ENCODE results near the gene CYBA. TPM values are rescaled to one million over a fixed set of nuclear protein-coding genes. Genes with fewer than 3 reads are reported as not detected.

CYBA gene
- total RNA-seq, 2 donors from 2014 or later: 169 to 295 TPM

DNA sequence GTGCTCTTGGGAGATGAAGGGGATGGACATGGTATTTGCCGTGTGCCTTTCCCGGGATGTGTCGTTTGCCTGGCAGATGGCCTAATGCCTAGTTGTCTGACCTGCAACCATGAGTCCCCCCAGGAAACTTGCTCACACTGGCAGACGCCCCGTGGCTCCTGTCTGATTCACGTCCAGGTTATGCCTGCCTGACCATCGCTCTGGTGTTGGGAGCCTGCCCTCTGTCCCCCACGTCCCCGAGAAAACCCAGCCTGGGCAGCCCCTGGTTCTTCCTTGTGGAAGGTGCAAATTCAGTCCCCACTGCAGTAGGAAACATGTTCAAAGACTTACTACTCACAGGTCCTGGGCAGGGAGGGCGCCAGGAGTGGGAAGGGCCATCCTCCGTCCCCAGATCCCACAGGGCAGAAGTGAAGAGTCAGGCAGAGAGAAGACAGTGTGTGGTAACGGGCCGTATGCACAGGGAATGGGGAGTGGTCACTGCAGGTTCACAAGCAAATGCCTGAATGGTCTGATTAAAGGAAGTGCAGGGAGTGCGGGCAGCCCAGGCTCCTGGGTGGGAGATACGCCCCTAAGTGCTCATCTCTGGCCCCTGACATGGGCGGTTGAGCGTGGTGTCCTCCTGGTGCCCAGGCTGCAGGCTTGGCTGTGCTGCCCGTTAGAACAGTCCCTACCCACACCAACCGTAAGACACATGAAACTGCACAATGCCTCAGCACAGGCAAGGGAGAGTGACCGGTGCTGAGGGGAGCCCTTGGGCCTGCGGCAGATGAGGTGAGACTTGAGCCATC lies 39.7 kb upstream of the CYBA start:
- Histone ChIP-seq H3K4me3 (no peak overlapping the region), H3K36me3 (no peaks in the 10 kb centered on the region), H3K27me3 (replicated peaks; ENCODE audit: insufficient read depth) (no peaks in the 10 kb centered on the region), H3K27ac (no peak overlapping the region), H3K9me3 (no peaks in the 10 kb centered on the region), H3K4me1 (ENCODE audit: control insufficient read depth in 1 of 2, low read depth in 2 of 2) (peaks cover 4 to 12% of the 10 kb centered on the region in 2 donors)
- ATAC-seq (ENCODE audit: insufficient number of reproducible peaks, low FRiP score, low read depth): no peak
- TF ChIP-seq, protein P1, sequence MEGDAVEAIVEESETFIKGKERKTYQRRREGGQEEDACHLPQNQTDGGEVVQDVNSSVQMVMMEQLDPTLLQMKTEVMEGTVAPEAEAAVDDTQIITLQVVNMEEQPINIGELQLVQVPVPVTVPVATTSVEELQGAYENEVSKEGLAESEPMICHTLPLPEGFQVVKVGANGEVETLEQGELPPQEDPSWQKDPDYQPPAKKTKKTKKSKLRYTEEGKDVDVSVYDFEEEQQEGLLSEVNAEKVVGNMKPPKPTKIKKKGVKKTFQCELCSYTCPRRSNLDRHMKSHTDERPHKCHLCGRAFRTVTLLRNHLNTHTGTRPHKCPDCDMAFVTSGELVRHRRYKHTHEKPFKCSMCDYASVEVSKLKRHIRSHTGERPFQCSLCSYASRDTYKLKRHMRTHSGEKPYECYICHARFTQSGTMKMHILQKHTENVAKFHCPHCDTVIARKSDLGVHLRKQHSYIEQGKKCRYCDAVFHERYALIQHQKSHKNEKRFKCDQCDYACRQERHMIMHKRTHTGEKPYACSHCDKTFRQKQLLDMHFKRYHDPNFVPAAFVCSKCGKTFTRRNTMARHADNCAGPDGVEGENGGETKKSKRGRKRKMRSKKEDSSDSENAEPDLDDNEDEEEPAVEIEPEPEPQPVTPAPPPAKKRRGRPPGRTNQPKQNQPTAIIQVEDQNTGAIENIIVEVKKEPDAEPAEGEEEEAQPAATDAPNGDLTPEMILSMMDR (IDR thresholded peaks at IDR 0.05): no peak
- DNase-seq (ENCODE audit: low spot score): no peak

DNA sequence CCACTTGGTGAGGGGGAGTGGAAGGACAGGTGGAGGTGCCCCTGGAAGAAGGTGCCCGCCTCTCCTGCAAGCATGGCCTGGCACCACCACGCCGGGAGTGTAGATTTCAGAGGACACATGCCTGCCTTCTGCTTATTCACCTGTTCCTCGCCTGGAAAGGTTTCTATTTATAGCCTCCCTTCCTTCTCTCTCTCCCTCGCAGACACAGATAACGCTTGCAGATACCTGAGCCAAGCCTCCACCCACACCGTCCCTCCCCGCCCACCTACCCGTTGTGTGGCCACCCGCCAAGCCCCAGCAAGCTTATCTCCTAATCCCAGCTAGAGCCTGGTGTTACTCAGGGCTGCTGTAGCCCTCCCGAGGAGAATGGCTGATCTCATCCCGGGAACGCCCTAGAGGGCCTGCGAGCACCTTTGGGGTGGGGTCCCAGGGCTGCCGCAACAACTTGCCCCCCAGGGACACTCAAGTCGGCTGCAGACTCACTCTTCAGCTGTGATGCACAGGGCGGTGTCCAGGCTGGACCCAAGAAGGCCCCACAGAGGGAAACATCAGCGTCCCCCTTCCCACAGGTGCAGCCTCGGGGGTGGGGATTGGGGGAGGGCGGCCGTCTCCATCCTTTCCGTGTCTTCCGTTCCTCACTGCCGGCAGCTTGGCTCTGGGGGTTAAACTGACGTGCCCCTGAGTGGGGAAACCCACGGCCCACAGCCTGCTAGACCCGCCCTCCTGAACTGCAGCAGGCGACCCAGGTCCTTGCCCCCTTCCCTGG lies 37.3 kb upstream of the CYBA start:
- no peak for ATAC-seq (ENCODE audit: insufficient number of reproducible peaks, low FRiP score, low read depth)
- TF ChIP-seq, protein P1 (IDR thresholded peaks at IDR 0.05): no peak
- H3K27me3 ChIP-seq (replicated peaks; ENCODE audit: insufficient read depth): no peaks in the 10 kb centered on the region

DNA sequence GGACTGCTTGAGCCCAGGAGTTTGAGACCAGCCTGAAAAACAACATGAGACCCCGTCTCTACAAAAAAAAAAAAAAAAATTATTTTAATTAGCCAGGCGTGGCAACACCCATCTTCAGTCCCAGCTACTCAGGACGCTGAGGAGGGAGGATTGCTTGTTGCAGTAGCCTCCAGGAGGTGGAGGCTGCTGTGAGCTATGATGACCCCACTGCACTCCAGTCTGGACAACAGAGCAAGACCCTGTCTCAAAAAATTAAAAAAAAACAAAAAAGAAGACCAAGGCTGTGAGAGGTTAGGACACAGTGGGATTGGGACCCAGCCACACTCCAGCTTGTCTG lies 36.8 kb upstream of the CYBA start:
- Histone ChIP-seq H3K27me3 (replicated peaks; ENCODE audit: insufficient read depth) (no peaks in the 10 kb centered on the region), H3K9me3 (no peaks in the 10 kb centered on the region), H3K36me3 (no peaks in the 10 kb centered on the region), H3K4me1 (ENCODE audit: control insufficient read depth in 1 of 2, low read depth in 2 of 2) (peaks cover 4 to 12% of the 10 kb centered on the region in 2 donors), H3K4me3 (no peak overlapping the region), H3K27ac (no peak overlapping the region)
- no peak for ATAC-seq (ENCODE audit: insufficient number of reproducible peaks, low FRiP score, low read depth)
- TF ChIP-seq, protein P1 (IDR thresholded peaks at IDR 0.05): no peak
- no peak for DNase-seq (ENCODE audit: low spot score)

More for the DNA sequence above, 37.3 kb upstream of the CYBA start:
- Histone ChIP-seq H3K27ac (no peak overlapping the region), H3K9me3 (no peaks in the 10 kb centered on the region), H3K36me3 (no peaks in the 10 kb centered on the region), H3K4me3 (no peak overlapping the region), H3K4me1 (ENCODE audit: control insufficient read depth in 1 of 2, low read depth in 2 of 2) (peaks cover 4 to 12% of the 10 kb centered on the region in 2 donors)
- DNase-seq (ENCODE audit: low spot score): no peak

DNA sequence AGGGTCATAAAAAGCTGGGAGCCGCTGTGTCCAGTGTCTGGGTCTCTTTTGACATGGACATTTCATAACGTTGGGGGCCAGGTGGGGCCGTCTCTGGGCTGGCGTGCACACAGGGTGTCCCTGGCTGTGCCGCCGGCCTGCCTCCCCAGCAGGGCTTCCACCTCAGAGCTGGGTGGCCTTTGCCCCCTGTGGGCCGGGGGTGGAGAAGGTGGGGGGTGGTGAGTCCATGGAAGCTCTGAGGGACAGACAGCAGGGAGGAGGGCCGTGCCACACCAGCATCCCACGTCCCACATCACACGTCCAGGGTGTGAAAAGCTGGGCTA lies 36.4 kb upstream of the CYBA start:
- Histone ChIP-seq H3K9me3 (no peaks in the 10 kb centered on the region), H3K27ac (no peak overlapping the region), H3K27me3 (replicated peaks; ENCODE audit: insufficient read depth) (no peaks in the 10 kb centered on the region), H3K4me1 (ENCODE audit: control insufficient read depth in 1 of 2, low read depth in 2 of 2) (peaks cover 4 to 12% of the 10 kb centered on the region in 2 donors), H3K4me3 (no peak overlapping the region), H3K36me3 (no peaks in the 10 kb centered on the region)
- TF ChIP-seq, protein P1 (IDR thresholded peaks at IDR 0.05): no peak
- no peak for ATAC-seq (ENCODE audit: insufficient number of reproducible peaks, low FRiP score, low read depth)
- no peak for DNase-seq (ENCODE audit: low spot score)

DNA sequence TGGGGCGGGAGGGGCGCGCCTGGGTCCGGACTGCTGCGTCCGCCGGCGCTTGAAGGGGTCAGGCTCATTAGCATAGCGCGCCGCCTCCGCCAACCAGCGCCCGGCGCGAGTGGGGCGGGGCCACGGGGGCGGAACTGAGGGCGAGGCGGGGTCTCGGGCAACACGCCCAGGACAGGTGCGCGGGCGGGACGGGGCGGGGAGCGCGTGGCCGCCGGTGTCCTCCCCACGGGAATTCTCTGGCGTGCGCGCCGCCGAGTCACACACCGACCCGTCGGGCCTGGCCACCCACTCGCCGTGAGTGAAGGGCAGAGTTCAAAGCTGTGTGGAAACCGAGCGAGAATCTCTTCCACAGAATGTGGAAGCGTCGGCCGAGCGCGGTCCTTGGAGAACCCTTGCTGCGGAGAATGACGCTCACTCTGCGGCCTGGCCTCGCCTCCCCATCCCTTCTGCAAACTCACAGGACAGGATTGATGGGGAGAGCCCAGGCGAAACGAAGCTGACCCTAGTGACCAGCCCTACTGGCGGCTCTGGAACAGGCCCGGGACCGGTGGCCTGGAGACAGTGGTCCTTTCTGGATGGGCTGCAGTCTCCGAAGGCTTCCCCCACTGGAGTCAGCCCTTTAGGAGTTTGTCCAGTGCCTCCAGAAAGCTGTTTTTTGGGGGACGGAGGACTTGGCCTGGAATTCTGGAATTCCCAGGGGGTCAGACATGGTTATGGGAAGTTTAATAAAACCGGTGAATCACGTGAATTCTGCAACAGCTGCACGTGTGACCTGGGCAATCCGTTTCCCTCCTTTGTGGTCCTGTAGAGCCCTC lies 35.8 kb upstream of the CYBA start, which contains the start of gene SNAI3:
SNAI3 (minus strand) TSS at position 69 of the 815 bp plus-strand sequence. CDS start 101 bp downstream, outside the sequence.
- Histone ChIP-seq H3K4me3 (peak within 1 kb of the TSS; percentile 66), H3K36me3 (no peaks in the 10 kb centered on the region), H3K4me1 (ENCODE audit: control insufficient read depth in 1 of 2, low read depth in 2 of 2) (peaks cover 4 to 12% of the 10 kb centered on the region in 2 donors), H3K27me3 (replicated peaks; ENCODE audit: insufficient read depth) (no peaks in the 10 kb centered on the region), H3K27ac (no peak within 1 kb of the TSS), H3K9me3 (no peaks in the 10 kb centered on the region)
- TF ChIP-seq, protein P1 (IDR thresholded peaks at IDR 0.05): no peak
- ATAC-seq (ENCODE audit: insufficient number of reproducible peaks, low FRiP score, low read depth) (no peak), DNase-seq (ENCODE audit: low spot score) (no peak)
